A673 (cell line): ENCODE data around the gene PALB2.

Experiments
- CTCF ChIP-seq: fragments of 300-800, 200-600 bp; sonication (generic); conservative IDR thresholded peaks from 2 replicates; pipeline ENCODE4 v1.5.1; 2017; ENCODE audit warnings: low read depth, mild to moderate bottlenecking, antibody characterized with exemption, low read length, moderate library complexity, mixed read lengths
- EZH2 ChIP-seq: fragments of 200-600 bp; sonication (generic); IDR thresholded peaks from 2 replicates; pipeline ENCODE4 v1.6.1; 2017; ENCODE audit warnings: borderline replicate concordance, low read depth, mild to moderate bottlenecking, mixed read lengths, antibody characterized with exemption, low read length; ENCODE audit not compliant: poor library complexity, severe bottlenecking

GRCh38 chr16:23573817-23574216 is 67.3 kb downstream of the PALB2 start:
- TF ChIP-seq CTCF (no peak), EZH2 (no peak)
